A549 (cell line): Measurements from ENCODE around the gene CHID1. TPM values are rescaled to one million over a fixed set of nuclear protein-coding genes. Genes with fewer than 3 reads are reported as not detected.
A peak's percentile ranks its signal among the peaks of the same experiment; 100 is the strongest.

Source experiments
- ATAC-seq, 2 experiments: fragments of 200-7000 bp in 1 of 2; fragments of >200 bp in 1 of 2; cut with Nextera tagmentation in 1 of 2; cut with Tn5 transposase in 1 of 2; 3 replicates each; pipeline versions ENCODE4 v1.8.0 to v1.9.1; 2018 to 2020; ENCODE audit warnings: mild to moderate bottlenecking in 1 of 2, moderate library complexity in 1 of 2
- CTCF ChIA-PET: fragments of 300-600 bp; sonication (Branson Sonifier 250); formaldehyde crosslinking; extraction: SDS; loops from one replicate; lab custom pipeline; 2021; ENCODE audit warnings: antibody characterized with exemption, inconsistent platforms; lab: Yijun Ruan, JAX
- POLR2A ChIA-PET: fragments of 350-600 bp; formaldehyde crosslinking; extraction: SDS; loops from one replicate; lab custom pipeline; 2021; ENCODE audit warnings: antibody characterized with exemption, inconsistent platforms; lab: Yijun Ruan, JAX
- DNase-seq, 2 experiments: peaks; one replicate each; pipeline versions ENCODE4 v3.0.0 to v3.0.0-alpha.2; 2011 to 2016; ENCODE audit warnings: low read depth in 1 of 2, low spot score in 1 of 2
- FAIRE-seq: peaks from 2 replicates; lab custom pipeline; 2011; peaks lifted over from hg19 to GRCh38; lab: Jason Lieb, UNC
- H3K27ac ChIP-seq, 2 experiments: fragments of >200 bp; sonication (Bioruptor Twin); formaldehyde crosslinking; 3 replicates each; pipeline ENCODE4 v1.5.1; 2016 to 2017
- H3K4me1 ChIP-seq: fragments of >200 bp; sonication (Bioruptor Twin); formaldehyde crosslinking; 3 replicates; pipeline ENCODE4 v1.6.1; 2016
- H3K4me2 ChIP-seq: fragments of >200 bp; sonication (Bioruptor Twin); formaldehyde crosslinking; 3 replicates; pipeline ENCODE4 v1.6.1; 2016
- H3K4me3 ChIP-seq: fragments of >200 bp; sonication (Bioruptor Twin); formaldehyde crosslinking; 3 replicates; pipeline ENCODE4 v1.5.1; 2016
- H3K9me3 ChIP-seq: fragments of >200 bp; sonication (Bioruptor Twin); formaldehyde crosslinking; 3 replicates; pipeline ENCODE4 v1.6.1; 2016
- CBX2 ChIP-seq: fragments of 200-600 bp; sonication (generic); IDR thresholded peaks from 2 replicates; pipeline ENCODE4 v1.6.1; 2016; ENCODE audit warnings: low read depth, mild to moderate bottlenecking, borderline replicate concordance
- CHD2 ChIP-seq: fragments of 150-350 bp; IDR thresholded peaks from 2 replicates; pipeline ENCODE4 v1.6.1; 2014; ENCODE audit warnings: low read length; ENCODE audit not compliant: partially characterized antibody
- EP300 ChIP-seq, 2 experiments: fragments of >200 bp; sonication (Bioruptor Twin); formaldehyde crosslinking; IDR thresholded peaks; 2 replicates in 1 of 2; 3 replicates in 1 of 2; pipeline ENCODE4 v1.6.1; 2016 to 2017
- ESRRA ChIP-seq: fragments of 150-350 bp; IDR thresholded peaks from 2 replicates; pipeline ENCODE4 v1.6.1; 2014; ENCODE audit warnings: mild to moderate bottlenecking, low read length, borderline replicate concordance
- FOSL2 ChIP-seq, 2 experiments: fragments of 450-650 bp in 1 of 2; fragments of >200 bp in 1 of 2; sonication (Bioruptor Twin) in 1 of 2; formaldehyde crosslinking; IDR thresholded peaks; 2 replicates each; pipeline versions ENCODE4 v1.5.0 to v1.6.1; 2016 to 2020; ENCODE audit warnings: mild to moderate bottlenecking in 1 of 2, moderate library complexity in 1 of 2
- GATA3 ChIP-seq: IDR thresholded peaks from 2 replicates; pipeline ENCODE4 v1.6.1; 2012; ENCODE audit warnings: borderline replicate concordance
- KDM1A ChIP-seq: fragments of 200-600 bp; sonication (generic); IDR thresholded peaks from 2 replicates; pipeline ENCODE4 v1.6.1; 2016; ENCODE audit warnings: low read depth, mild to moderate bottlenecking
- MAZ ChIP-seq: fragments of 150-350 bp; IDR thresholded peaks from 2 replicates; pipeline ENCODE4 v1.6.1; 2014; ENCODE audit warnings: antibody characterized with exemption, low read depth, low read length, borderline replicate concordance
- NPAS2 ChIP-seq: fragments of 250-450 bp; sonication (Bioruptor Pico); IDR thresholded peaks from 2 replicates; pipeline ENCODE4 v1.8.0; 2022; ENCODE audit warnings: mild to moderate bottlenecking, moderate library complexity, borderline replicate concordance
- PHF8 ChIP-seq: fragments of 200-600 bp; sonication (generic); IDR thresholded peaks from 2 replicates; pipeline ENCODE4 v1.6.1; 2016; ENCODE audit warnings: low read depth, mild to moderate bottlenecking, antibody characterized with exemption, moderate library complexity, borderline replicate concordance
- POLR2AphosphoS2 ChIP-seq: conservative IDR thresholded peaks from 2 replicates; pipeline ENCODE4 v1.6.1; 2012; ENCODE audit warnings: low read length, improper control_type of control experiment, inconsistent platforms
- RAD21 ChIP-seq, 2 experiments: fragments of >200 bp in 1 of 2; sonication (Bioruptor Twin) in 1 of 2; formaldehyde crosslinking in 1 of 2; IDR thresholded peaks in 1 of 2; conservative IDR thresholded peaks in 1 of 2; 2 replicates in 1 of 2; 3 replicates in 1 of 2; pipeline ENCODE4 v1.6.1; 2012 to 2018; ENCODE audit warnings: inconsistent platforms in 1 of 2
- RARB ChIP-seq: fragments of 250-450 bp; sonication (Bioruptor Pico); IDR thresholded peaks from 2 replicates; pipeline ENCODE4 v1.8.0; 2021; ENCODE audit warnings: mild to moderate bottlenecking, moderate library complexity
- RCOR1 ChIP-seq: fragments of 150-350 bp; IDR thresholded peaks from 2 replicates; pipeline ENCODE4 v1.6.1; 2014; ENCODE audit warnings: antibody characterized with exemption, low read length, low read depth
- RFX5 ChIP-seq: fragments of 450-650 bp; IDR thresholded peaks from 2 replicates; pipeline ENCODE4 v1.7.1; 2014; ENCODE audit warnings: antibody characterized with exemption, mild to moderate bottlenecking, moderate library complexity
- SMC3 ChIP-seq: fragments of >200 bp; sonication (Bioruptor Twin); formaldehyde crosslinking; IDR thresholded peaks from 3 replicates; pipeline ENCODE4 v1.6.1; 2018; ENCODE audit warnings: inconsistent platforms
- TP53 ChIP-seq: fragments of 250-450 bp; sonication (Bioruptor Pico); IDR thresholded peaks from 2 replicates; pipeline ENCODE4 v1.5.0; 2021; ENCODE audit warnings: mild to moderate bottlenecking, moderate library complexity
- ZFP36 ChIP-seq: fragments of 450-650 bp; IDR thresholded peaks from 2 replicates; pipeline ENCODE4 v1.6.1; 2014; ENCODE audit warnings: borderline replicate concordance; ENCODE audit not compliant: partially characterized antibody
- WGBS: methylation state at CpG from one replicate; pipeline ENCODE4 v1.1.6; 2017; ENCODE audit errors: missing lambda C conversion rate; 5-methylcytosine and 5-hydroxymethylcytosine counted together
- polyA plus RNA-seq, 4 experiments: library from polyadenylated mRNA; depleted of rRNA in 3 of 4; stranded (reverse); fragments of >200 nt; fragmentation: RNase III in 1 of 4; extraction: RNeasy Plus Mini Kit Qiagen cat#74134 plus additional on column Dnase treatment in 1 of 4; gene quantifications; 2 replicates in 3 of 4; 3 replicates in 1 of 4; pipeline ENCODE4 v1.2.3, GENCODE V29; 2011 to 2017
- TF ChIP-seq, protein P1 (sequence below): fragments of >200 bp; sonication (Bioruptor Twin); formaldehyde crosslinking; IDR thresholded peaks from 3 replicates; pipeline ENCODE4 v1.5.1; 2016
- TF ChIP-seq, protein P2 (sequence below): fragments of 200-600 bp; sonication (generic); IDR thresholded peaks from 2 replicates; pipeline ENCODE4 v1.6.1; 2016; ENCODE audit warnings: antibody characterized with exemption, mild to moderate bottlenecking, moderate library complexity
- TF ChIP-seq, protein P3 (sequence below): IDR thresholded peaks from 2 replicates; pipeline ENCODE4 v1.6.1; 2012; ENCODE audit warnings: low read depth, borderline replicate concordance

Gene CHID1
- polyA plus RNA-seq, 2 of the 4 experiments (the other 2 are of a cell fraction), result 53.8 to 70.6 TPM

DNA sequence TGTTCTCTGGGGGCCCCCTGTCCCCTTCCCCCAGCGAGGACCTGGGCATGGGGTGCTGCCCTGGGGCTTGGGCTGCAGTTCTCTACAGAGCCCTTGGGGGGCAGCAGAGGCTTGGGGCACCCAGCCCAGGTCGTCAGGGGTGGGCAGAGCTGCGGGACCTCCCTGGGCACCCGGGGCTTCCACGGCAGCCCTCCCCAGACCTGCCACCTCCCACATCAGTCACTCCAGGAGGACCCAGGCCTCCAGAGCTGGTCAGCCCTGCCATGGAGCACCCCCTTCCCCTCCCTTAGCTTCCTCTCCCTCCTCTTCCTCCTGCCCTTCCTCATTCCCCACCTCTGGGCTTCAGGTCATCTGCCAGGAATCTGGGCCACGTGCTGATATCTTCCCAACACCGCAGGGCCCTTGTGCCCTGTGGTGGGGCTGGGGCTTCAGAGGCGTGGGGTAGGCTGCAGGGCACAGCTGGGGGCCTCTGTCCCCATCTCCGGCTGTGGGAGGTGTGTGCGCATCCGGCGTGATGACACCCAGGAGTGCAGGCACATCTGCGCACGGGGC is 62.2 kb downstream of the CHID1 start:
- DNase-seq (peak in 1 of 2 experiments; percentile 72), FAIRE-seq (no peak), ATAC-seq (peak in 1 of 2 experiments; percentile 9; a peak in 2 of 6 replicates)
- Histone ChIP-seq H3K27ac (peak overlapping the region; percentile 37 to 99; a peak in 3 of 6 replicates), H3K9me3 (no peaks in the 10 kb centered on the region), H3K4me3 (no peak overlapping the region), H3K4me2 (peak overlapping the region; percentile 92), H3K4me1 (peaks cover 67% of the 10 kb centered on the region)
- CTCF ChIA-PET, result interaction anchor here (0.6 to 5.4 kb wide), 19 partner anchors 8 to 659 kb away, joined by 3 to 40 read pairs (median 4); no protein-coding TSS in a partner anchor
- TF ChIP-seq, protein P1, sequence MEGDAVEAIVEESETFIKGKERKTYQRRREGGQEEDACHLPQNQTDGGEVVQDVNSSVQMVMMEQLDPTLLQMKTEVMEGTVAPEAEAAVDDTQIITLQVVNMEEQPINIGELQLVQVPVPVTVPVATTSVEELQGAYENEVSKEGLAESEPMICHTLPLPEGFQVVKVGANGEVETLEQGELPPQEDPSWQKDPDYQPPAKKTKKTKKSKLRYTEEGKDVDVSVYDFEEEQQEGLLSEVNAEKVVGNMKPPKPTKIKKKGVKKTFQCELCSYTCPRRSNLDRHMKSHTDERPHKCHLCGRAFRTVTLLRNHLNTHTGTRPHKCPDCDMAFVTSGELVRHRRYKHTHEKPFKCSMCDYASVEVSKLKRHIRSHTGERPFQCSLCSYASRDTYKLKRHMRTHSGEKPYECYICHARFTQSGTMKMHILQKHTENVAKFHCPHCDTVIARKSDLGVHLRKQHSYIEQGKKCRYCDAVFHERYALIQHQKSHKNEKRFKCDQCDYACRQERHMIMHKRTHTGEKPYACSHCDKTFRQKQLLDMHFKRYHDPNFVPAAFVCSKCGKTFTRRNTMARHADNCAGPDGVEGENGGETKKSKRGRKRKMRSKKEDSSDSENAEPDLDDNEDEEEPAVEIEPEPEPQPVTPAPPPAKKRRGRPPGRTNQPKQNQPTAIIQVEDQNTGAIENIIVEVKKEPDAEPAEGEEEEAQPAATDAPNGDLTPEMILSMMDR, result peak; percentile 64
- TF ChIP-seq CBX2 (no peak), RCOR1 (no peak), SMC3 (peak; percentile 48; the same call in 2 of the 3 replicates), RAD21 (conservative IDR thresholded peaks at IDR 0.05 in 1 of 2, IDR thresholded peaks at IDR 0.05 in 1 of 2) (peak; percentile 72 to 78)
- POLR2A ChIA-PET, result interaction anchor here (1.0 to 1.5 kb wide), 2 partner anchors 11 to 29 kb away, joined by 4 to 5 read pairs; partner anchors contain the start of gene PNPLA2
- 36% methylated on average over 8 of the region's 14 CpGs for WGBS

DNA sequence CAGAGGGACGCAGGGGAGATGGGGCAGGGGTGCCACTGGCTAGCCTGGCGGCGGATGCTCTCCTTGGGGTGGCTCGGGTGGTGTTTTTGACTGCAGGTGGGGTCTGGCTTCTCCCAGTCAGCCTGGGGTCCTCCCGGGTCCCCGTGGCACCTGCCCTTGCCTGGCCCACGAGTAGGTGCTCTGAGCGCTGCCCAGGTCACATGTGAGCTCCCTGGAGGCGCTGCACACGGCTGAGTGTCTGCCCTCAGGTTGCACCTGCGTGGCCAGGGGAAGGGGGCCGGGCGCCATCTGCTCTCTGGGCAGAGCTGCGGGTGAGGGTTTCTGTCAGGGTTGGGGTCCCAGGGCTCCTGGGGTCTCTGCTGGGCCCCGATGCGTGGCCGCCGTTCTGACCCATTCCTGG is 62.7 kb downstream of the CHID1 start:
- CTCF ChIA-PET, result interaction anchor here (0.7 to 5.4 kb wide), 17 partner anchors 8 to 660 kb away, joined by 3 to 40 read pairs (median 4); no protein-coding TSS in a partner anchor

More for the DNA sequence above, 62.7 kb downstream of the CHID1 start:
- Histone ChIP-seq H3K27ac (peak overlapping the region; percentile 37 to 99; a peak in 3 of 6 replicates), H3K9me3 (no peaks in the 10 kb centered on the region), H3K4me3 (no peak overlapping the region), H3K4me1 (peaks cover 67% of the 10 kb centered on the region), H3K4me2 (peak overlapping the region; percentile 92)
- ATAC-seq (no peak), FAIRE-seq (no peak), DNase-seq (no peak)
- POLR2A ChIA-PET, result interaction anchor here (1.0 to 1.7 kb wide), 3 partner anchors 12 to 29 kb away, joined by 3 to 5 read pairs (median 4); partner anchors contain the start of genes CD151 and PNPLA2
- TF ChIP-seq MAZ, result no peak
- TF ChIP-seq FOSL2 (IDR thresholded peaks at IDR 0.05), result no peak
- no peak for TF ChIP-seq FOSL2 (CRISPR knock-in tag; IDR thresholded peaks at IDR 0.05)
- TF ChIP-seq ZFP36, result no peak
- no peak for TF ChIP-seq KDM1A
- no peak for TF ChIP-seq CBX2
- TF ChIP-seq RAD21 (conservative IDR thresholded peaks at IDR 0.05 in 1 of 2, IDR thresholded peaks at IDR 0.05 in 1 of 2), result no peak
- TF ChIP-seq ESRRA, result no peak
- TF ChIP-seq, protein P2, sequence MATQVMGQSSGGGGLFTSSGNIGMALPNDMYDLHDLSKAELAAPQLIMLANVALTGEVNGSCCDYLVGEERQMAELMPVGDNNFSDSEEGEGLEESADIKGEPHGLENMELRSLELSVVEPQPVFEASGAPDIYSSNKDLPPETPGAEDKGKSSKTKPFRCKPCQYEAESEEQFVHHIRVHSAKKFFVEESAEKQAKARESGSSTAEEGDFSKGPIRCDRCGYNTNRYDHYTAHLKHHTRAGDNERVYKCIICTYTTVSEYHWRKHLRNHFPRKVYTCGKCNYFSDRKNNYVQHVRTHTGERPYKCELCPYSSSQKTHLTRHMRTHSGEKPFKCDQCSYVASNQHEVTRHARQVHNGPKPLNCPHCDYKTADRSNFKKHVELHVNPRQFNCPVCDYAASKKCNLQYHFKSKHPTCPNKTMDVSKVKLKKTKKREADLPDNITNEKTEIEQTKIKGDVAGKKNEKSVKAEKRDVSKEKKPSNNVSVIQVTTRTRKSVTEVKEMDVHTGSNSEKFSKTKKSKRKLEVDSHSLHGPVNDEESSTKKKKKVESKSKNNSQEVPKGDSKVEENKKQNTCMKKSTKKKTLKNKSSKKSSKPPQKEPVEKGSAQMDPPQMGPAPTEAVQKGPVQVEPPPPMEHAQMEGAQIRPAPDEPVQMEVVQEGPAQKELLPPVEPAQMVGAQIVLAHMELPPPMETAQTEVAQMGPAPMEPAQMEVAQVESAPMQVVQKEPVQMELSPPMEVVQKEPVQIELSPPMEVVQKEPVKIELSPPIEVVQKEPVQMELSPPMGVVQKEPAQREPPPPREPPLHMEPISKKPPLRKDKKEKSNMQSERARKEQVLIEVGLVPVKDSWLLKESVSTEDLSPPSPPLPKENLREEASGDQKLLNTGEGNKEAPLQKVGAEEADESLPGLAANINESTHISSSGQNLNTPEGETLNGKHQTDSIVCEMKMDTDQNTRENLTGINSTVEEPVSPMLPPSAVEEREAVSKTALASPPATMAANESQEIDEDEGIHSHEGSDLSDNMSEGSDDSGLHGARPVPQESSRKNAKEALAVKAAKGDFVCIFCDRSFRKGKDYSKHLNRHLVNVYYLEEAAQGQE, result no peak
- TF ChIP-seq EP300 (IDR thresholded peaks at IDR 0.05), result no peak
- TF ChIP-seq, protein P1, result no peak
- TF ChIP-seq PHF8, result no peak
- TF ChIP-seq RCOR1, result no peak
- TF ChIP-seq POLR2AphosphoS2, result no peak
- no peak for TF ChIP-seq RARB
- no peak for TF ChIP-seq CHD2
- TF ChIP-seq TP53 (CRISPR knock-in tag), result no peak
- no peak for TF ChIP-seq NPAS2 (CRISPR knock-in tag)
- TF ChIP-seq GATA3, result no peak
- TF ChIP-seq, protein P3, sequence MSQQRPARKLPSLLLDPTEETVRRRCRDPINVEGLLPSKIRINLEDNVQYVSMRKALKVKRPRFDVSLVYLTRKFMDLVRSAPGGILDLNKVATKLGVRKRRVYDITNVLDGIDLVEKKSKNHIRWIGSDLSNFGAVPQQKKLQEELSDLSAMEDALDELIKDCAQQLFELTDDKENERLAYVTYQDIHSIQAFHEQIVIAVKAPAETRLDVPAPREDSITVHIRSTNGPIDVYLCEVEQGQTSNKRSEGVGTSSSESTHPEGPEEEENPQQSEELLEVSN, result no peak
- TF ChIP-seq RFX5, result no peak
- WGBS, result 85% methylated on average over 5 of the region's 18 CpGs
